GM12878 (cell line): ENCODE results near the gene ZNF248.

Source experiments
- BACH1 ChIP-seq: fragments of 450-650 bp; IDR thresholded peaks from 2 replicates; pipeline ENCODE4 v1.6.1; 2017; ENCODE audit warnings: mild to moderate bottlenecking, borderline replicate concordance
- EZH2 ChIP-seq: IDR thresholded peaks from 2 replicates; pipeline ENCODE4 v1.6.1; 2012; ENCODE audit warnings: low read depth, mild to moderate bottlenecking, control low read depth, inconsistent platforms, low read length, borderline replicate concordance; ENCODE audit not compliant: control insufficient read depth
- MTA2 ChIP-seq: fragments of 450-650 bp; IDR thresholded peaks from 2 replicates; pipeline ENCODE4 v1.6.1; 2016; ENCODE audit warnings: low read depth, mild to moderate bottlenecking, moderate library complexity
- MYC ChIP-seq: IDR thresholded peaks from 2 replicates; pipeline ENCODE4 v1.6.1; 2011; ENCODE audit warnings: mild to moderate bottlenecking, low read length, moderate library complexity, inconsistent platforms; ENCODE audit not compliant: insufficient read depth, insufficient replicate concordance, insufficient read length, severe bottlenecking
- NRF1 ChIP-seq: conservative IDR thresholded peaks from 2 replicates; pipeline ENCODE4 v1.6.1; 2011; ENCODE audit warnings: mild to moderate bottlenecking, low read depth, low read length, improper control_type of control experiment
- POLR2AphosphoS5 ChIP-seq: IDR thresholded peaks from 2 replicates; pipeline ENCODE4 v1.6.1; 2011; ENCODE audit warnings: mild to moderate bottlenecking, low read length, inconsistent platforms
- RFX5 ChIP-seq: IDR thresholded peaks from 2 replicates; pipeline ENCODE4 v1.6.1; 2011; ENCODE audit warnings: low read depth, low read length, improper control_type of control experiment
- SIN3A ChIP-seq: IDR thresholded peaks from 2 replicates; pipeline ENCODE4 v1.6.1; 2012; ENCODE audit warnings: low read depth, low read length, improper control_type of control experiment
- SMAD1 ChIP-seq: fragments of 450-650 bp; IDR thresholded peaks from 2 replicates; pipeline ENCODE4 v1.6.1; 2018; ENCODE audit warnings: mild to moderate bottlenecking, low read depth; ENCODE audit not compliant: partially characterized antibody
- YY1 ChIP-seq: IDR thresholded peaks from 2 replicates; pipeline ENCODE4 v1.6.1; 2011; ENCODE audit warnings: low read depth, mild to moderate bottlenecking, low read length
- ZNF274 ChIP-seq: IDR thresholded peaks from one replicate; pipeline ENCODE4 v1.8.0; 2011; ENCODE audit not compliant: insufficient read length, insufficient read depth
- TF ChIP-seq, protein P1 (sequence below): IDR thresholded peaks from 2 replicates; pipeline ENCODE4 v1.6.1; 2011; ENCODE audit warnings: borderline replicate concordance, low read depth, mild to moderate bottlenecking, moderate library complexity, mixed read lengths, low read length; ENCODE audit not compliant: insufficient read depth; ENCODE audit errors: extremely low read length
- TF ChIP-seq, protein P2 (sequence below): IDR thresholded peaks from 2 replicates; pipeline ENCODE4 v1.6.1; 2011; ENCODE audit warnings: low read depth, low read length, improper control_type of control experiment, borderline replicate concordance
- TF ChIP-seq, protein P3 (sequence below), 3 experiments: IDR thresholded peaks in 2 of 3; conservative IDR thresholded peaks in 1 of 3; 2 replicates each; pipeline ENCODE4 v1.5.1; 2011; ENCODE audit warnings: low read depth in 3 of 3, low read length in 3 of 3, mild to moderate bottlenecking in 3 of 3, control low read depth in 2 of 3, moderate library complexity in 2 of 3, inconsistent platforms in 1 of 3, mixed read lengths in 1 of 3; ENCODE audit not compliant: control insufficient read depth in 2 of 3, insufficient read depth in 1 of 3; ENCODE audit errors: extremely low read depth in 1 of 3

DNA sequence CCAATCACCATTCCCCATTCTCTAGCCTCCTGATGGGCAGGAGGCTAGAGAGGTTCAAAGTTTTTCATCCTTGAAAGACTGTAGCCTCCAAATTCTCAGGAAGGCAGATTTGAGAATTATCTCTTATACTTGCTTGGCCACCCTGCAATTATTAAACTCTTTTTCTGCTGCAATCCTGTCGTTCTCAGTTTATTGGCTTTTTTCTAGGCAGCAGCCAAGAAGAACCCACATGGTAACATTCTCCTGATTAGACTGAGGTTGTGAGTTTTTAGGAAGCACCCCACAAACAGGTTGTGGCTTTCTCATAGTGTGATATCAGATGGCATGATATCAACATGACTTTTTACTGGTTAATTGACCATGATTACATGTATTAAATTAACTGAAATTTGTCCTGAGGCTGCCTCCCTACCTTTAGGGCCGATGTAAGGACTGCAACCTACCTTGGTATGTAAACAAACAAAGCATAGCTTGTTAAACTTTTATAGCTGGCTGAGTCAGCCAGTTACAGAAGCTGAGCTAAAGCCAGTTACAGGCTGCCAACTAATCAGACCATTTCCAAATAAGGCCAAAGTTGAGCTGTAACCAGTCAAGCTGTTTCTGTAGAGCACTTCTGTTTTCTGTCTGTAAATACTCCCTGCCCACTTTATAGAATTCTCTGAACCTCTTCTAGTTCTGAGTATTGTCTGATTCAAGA lies 3.2 kb upstream of the ZNF248 start:
- TF ChIP-seq ZNF274 (no peak), EZH2 (no peak), POLR2AphosphoS5 (no peak), MTA2 (no peak), NRF1 (no peak), SIN3A (no peak), BACH1 (no peak), SMAD1 (no peak), RFX5 (no peak), YY1 (no peak), MYC (no peak)
- TF ChIP-seq, protein P1, sequence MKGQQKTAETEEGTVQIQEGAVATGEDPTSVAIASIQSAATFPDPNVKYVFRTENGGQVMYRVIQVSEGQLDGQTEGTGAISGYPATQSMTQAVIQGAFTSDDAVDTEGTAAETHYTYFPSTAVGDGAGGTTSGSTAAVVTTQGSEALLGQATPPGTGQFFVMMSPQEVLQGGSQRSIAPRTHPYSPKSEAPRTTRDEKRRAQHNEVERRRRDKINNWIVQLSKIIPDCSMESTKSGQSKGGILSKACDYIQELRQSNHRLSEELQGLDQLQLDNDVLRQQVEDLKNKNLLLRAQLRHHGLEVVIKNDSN, result no peak
- TF ChIP-seq, protein P2, sequence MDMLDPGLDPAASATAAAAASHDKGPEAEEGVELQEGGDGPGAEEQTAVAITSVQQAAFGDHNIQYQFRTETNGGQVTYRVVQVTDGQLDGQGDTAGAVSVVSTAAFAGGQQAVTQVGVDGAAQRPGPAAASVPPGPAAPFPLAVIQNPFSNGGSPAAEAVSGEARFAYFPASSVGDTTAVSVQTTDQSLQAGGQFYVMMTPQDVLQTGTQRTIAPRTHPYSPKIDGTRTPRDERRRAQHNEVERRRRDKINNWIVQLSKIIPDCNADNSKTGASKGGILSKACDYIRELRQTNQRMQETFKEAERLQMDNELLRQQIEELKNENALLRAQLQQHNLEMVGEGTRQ, result no peak
- TF ChIP-seq, protein P3, sequence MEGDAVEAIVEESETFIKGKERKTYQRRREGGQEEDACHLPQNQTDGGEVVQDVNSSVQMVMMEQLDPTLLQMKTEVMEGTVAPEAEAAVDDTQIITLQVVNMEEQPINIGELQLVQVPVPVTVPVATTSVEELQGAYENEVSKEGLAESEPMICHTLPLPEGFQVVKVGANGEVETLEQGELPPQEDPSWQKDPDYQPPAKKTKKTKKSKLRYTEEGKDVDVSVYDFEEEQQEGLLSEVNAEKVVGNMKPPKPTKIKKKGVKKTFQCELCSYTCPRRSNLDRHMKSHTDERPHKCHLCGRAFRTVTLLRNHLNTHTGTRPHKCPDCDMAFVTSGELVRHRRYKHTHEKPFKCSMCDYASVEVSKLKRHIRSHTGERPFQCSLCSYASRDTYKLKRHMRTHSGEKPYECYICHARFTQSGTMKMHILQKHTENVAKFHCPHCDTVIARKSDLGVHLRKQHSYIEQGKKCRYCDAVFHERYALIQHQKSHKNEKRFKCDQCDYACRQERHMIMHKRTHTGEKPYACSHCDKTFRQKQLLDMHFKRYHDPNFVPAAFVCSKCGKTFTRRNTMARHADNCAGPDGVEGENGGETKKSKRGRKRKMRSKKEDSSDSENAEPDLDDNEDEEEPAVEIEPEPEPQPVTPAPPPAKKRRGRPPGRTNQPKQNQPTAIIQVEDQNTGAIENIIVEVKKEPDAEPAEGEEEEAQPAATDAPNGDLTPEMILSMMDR (IDR thresholded peaks at IDR 0.05 in 2 of 3, conservative IDR thresholded peaks at IDR 0.05 in 1 of 3; ENCODE audit: control insufficient read depth in 2 of 3, extremely low read depth in 1 of 3, insufficient read depth in 1 of 3, low read depth in 3 of 3, low read length in 3 of 3), result no peak
